Hepatocyte (in vitro differentiated cells): ENCODE measurements around the gene PTPN2.

ENCODE experiments used
- CTCF ChIP-seq: fragments of 200-600 bp; sonication (generic); IDR thresholded peaks from 2 replicates; pipeline ENCODE4 v1.5.1; 2016; ENCODE audit warnings: antibody characterized with exemption, mild to moderate bottlenecking; ENCODE audit not compliant: poor library complexity
- EZH2 ChIP-seq: fragments of 200-600 bp; sonication (generic); IDR thresholded peaks from 2 replicates; pipeline ENCODE4 v1.6.1; 2016; ENCODE audit warnings: antibody characterized with exemption, mild to moderate bottlenecking, borderline replicate concordance
- EZH2phosphoT487 ChIP-seq: fragments of 200-600 bp; sonication (generic); IDR thresholded peaks from one replicate; pipeline ENCODE4 v1.6.1; 2018; ENCODE audit warnings: antibody characterized with exemption, mild to moderate bottlenecking, low read depth, moderate library complexity; ENCODE audit not compliant: unreplicated experiment, severe bottlenecking

GRCh38 chr18:12811191-12811950 is 72.7 kb downstream of the PTPN2 start:
- TF ChIP-seq CTCF (no peak), EZH2 (no peak), EZH2phosphoT487 (no peak)
